ENCODE results near the gene RGS13. TPM values are rescaled to one million over a fixed set of nuclear protein-coding genes. Genes with fewer than 3 reads are reported as not detected.

Gene RGS13
- total and polyA plus RNA-seq, 2 donors (not counting 1 experiment from before 2014, with no cell fraction given): not detected

- TF ChIP-seq CTCF (conservative IDR thresholded peaks at IDR 0.05 in 1 of 2, IDR thresholded peaks at IDR 0.05 in 1 of 2; ENCODE audit: low read depth in 1 of 2, low read length in 2 of 2): no peak
- TF ChIP-seq EZH2 (IDR thresholded peaks at IDR 0.05; ENCODE audit: low read length, missing control alignments): no peak
- Histone ChIP-seq H3K9me3 (ENCODE audit: control insufficient read depth, insufficient read depth, low read depth, low read length) (no peaks in the 10 kb centered on the region), H4K20me1 (ENCODE audit: control insufficient read depth, extremely low read depth, insufficient read depth, low read length) (no peaks in the 10 kb centered on the region), H3K27ac (ENCODE audit: insufficient read depth, low read length) (no peak overlapping the region), H3K4me2 (ENCODE audit: extremely low read depth, insufficient read depth, low read length) (no peak overlapping the region), H3K4me1 (ENCODE audit: control insufficient read depth, extremely low read depth, insufficient read depth, low read length) (no peaks in the 10 kb centered on the region), H3K27me3 (ENCODE audit: control insufficient read depth, insufficient read depth, low read length) (no peaks in the 10 kb centered on the region), H3K36me3 (ENCODE audit: control insufficient read depth, insufficient read depth, low read length) (no peaks in the 10 kb centered on the region), H3K4me3 (replicated peaks in 1 of 4; ENCODE audit: control extremely low read depth in 1 of 4, insufficient read depth in 1 of 4, low read depth in 3 of 4, low read length in 4 of 4) (no peak overlapping the region), H3K79me2 (ENCODE audit: control insufficient read depth, insufficient read depth, low read length) (no peaks in the 10 kb centered on the region), H2AFZ (ENCODE audit: low read length) (no peak overlapping the region), H3K9ac (ENCODE audit: insufficient read depth, low read length) (no peak overlapping the region)
- DNase-seq (ENCODE audit: low read depth in 2 of 2): no peak
Measured at GRCh38 chr1:192595299-192595698, 40.6 kb upstream of the RGS13 start.

GRCh38 chr1:192598589-192598988 is 37.4 kb upstream of the RGS13 start:
- Histone ChIP-seq H3K27ac (ENCODE audit: insufficient read depth, low read length) (no peak overlapping the region), H4K20me1 (ENCODE audit: control insufficient read depth, extremely low read depth, insufficient read depth, low read length) (no peaks in the 10 kb centered on the region), H3K36me3 (ENCODE audit: control insufficient read depth, insufficient read depth, low read length) (no peaks in the 10 kb centered on the region), H3K9me3 (ENCODE audit: control insufficient read depth, insufficient read depth, low read depth, low read length) (no peaks in the 10 kb centered on the region), H3K4me1 (ENCODE audit: control insufficient read depth, extremely low read depth, insufficient read depth, low read length) (no peaks in the 10 kb centered on the region), H2AFZ (ENCODE audit: low read length) (no peak overlapping the region), H3K79me2 (ENCODE audit: control insufficient read depth, insufficient read depth, low read length) (no peaks in the 10 kb centered on the region), H3K9ac (ENCODE audit: insufficient read depth, low read length) (no peak overlapping the region), H3K27me3 (ENCODE audit: control insufficient read depth, insufficient read depth, low read length) (no peaks in the 10 kb centered on the region), H3K4me2 (ENCODE audit: extremely low read depth, insufficient read depth, low read length) (no peak overlapping the region), H3K4me3 (replicated peaks in 1 of 4; ENCODE audit: control extremely low read depth in 1 of 4, insufficient read depth in 1 of 4, low read depth in 3 of 4, low read length in 4 of 4) (no peak overlapping the region)
- TF ChIP-seq CTCF (conservative IDR thresholded peaks at IDR 0.05 in 1 of 2, IDR thresholded peaks at IDR 0.05 in 1 of 2; ENCODE audit: low read depth in 1 of 2, low read length in 2 of 2) (no peak), EZH2 (IDR thresholded peaks at IDR 0.05; ENCODE audit: low read length, missing control alignments) (no peak)
- no peak for DNase-seq (ENCODE audit: low read depth in 2 of 2)

- no peaks in the 10 kb centered on the region for H3K4me1 ChIP-seq (ENCODE audit: control insufficient read depth, extremely low read depth, insufficient read depth, low read length)
- H2AFZ ChIP-seq (ENCODE audit: low read length): no peak overlapping the region
- no peak overlapping the region for H3K4me2 ChIP-seq (ENCODE audit: extremely low read depth, insufficient read depth, low read length)
- H4K20me1 ChIP-seq (ENCODE audit: control insufficient read depth, extremely low read depth, insufficient read depth, low read length): no peaks in the 10 kb centered on the region
- no peaks in the 10 kb centered on the region for H3K79me2 ChIP-seq (ENCODE audit: control insufficient read depth, insufficient read depth, low read length)
- H3K36me3 ChIP-seq (ENCODE audit: control insufficient read depth, insufficient read depth, low read length): no peaks in the 10 kb centered on the region
- H3K9ac ChIP-seq (ENCODE audit: insufficient read depth, low read length): no peak overlapping the region
- TF ChIP-seq EZH2 (IDR thresholded peaks at IDR 0.05; ENCODE audit: low read length, missing control alignments): no peak
- no peak overlapping the region for H3K27ac ChIP-seq (ENCODE audit: insufficient read depth, low read length)
- no peak for DNase-seq (ENCODE audit: low read depth in 2 of 2)
- H3K4me3 ChIP-seq (replicated peaks in 1 of 4; ENCODE audit: control extremely low read depth in 1 of 4, insufficient read depth in 1 of 4, low read depth in 3 of 4, low read length in 4 of 4): no peak overlapping the region
- no peaks in the 10 kb centered on the region for H3K9me3 ChIP-seq (ENCODE audit: control insufficient read depth, insufficient read depth, low read depth, low read length)
- no peaks in the 10 kb centered on the region for H3K27me3 ChIP-seq (ENCODE audit: control insufficient read depth, insufficient read depth, low read length)
Measured at GRCh38 chr1:192600275-192600674, 35.7 kb upstream of the RGS13 start.

Measured in fibroblast of lung (primary cell).